ENCODE measurements around the gene DNAJB14. TPM values are rescaled to one million over a fixed set of nuclear protein-coding genes. Genes with fewer than 3 reads are reported as not detected.

The DNAJB14 gene
- total and polyA plus RNA-seq, 2 of the 4 experiments (the other 2 are of a cell fraction), result 12.9 to 15.6 TPM

DNA sequence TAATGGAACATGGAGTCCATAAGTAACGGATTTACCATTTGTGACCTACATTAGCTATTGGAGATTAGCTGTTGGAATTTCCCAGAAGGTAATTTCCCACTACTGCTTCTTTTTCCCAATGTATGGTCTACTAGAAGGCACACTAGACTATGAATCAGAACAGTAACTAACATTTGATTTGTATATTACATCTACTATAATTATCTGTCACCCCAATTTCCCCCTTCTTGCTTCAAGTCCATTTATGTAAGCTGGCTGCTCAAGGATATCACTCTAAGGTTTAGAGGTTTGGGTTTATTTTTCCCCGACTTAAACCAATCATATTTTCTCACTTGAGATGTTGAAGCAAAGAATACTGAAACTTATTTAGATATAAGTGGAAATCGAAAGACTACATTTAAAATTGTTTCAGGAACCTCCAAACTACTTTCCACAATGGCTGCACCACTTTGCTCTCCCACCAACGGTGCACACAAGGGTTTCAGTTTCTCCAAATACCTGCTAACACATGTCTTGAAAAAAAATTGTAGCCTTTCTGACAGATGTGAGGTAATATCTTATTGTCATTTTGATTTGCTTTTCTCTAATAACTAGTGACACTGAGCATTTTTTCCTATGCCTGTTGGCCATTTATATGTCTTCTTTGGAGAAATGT, 37.0 kb upstream of the DNAJB14 start:
- BruUV-seq (replicated peaks), result no TSS peak
- POLR2A ChIA-PET (ENCODE audit: unreplicated experiment), result no interaction called here

More for the DNA sequence above, 37.0 kb upstream of the DNAJB14 start:
- H4K8ac ChIP-seq (ENCODE audit: low read depth in 2 of 2, low read length in 2 of 2), result no peak overlapping the region
- no peaks in the 10 kb centered on the region for H3K36me3 ChIP-seq (ENCODE audit: control insufficient read depth, insufficient read depth, low read length)
- no peaks in the 10 kb centered on the region for H3K27me3 ChIP-seq (ENCODE audit: control insufficient read depth, insufficient read depth, low read length)
- no peak overlapping the region for H2AK5ac ChIP-seq (ENCODE audit: low read depth, low read length)
- no peak overlapping the region for H2BK120ac ChIP-seq (ENCODE audit: low read depth, low read length)
- H2AK9ac ChIP-seq (replicated peaks; ENCODE audit: low read depth, low read length, poor library complexity), result no peak overlapping the region
- CTCF ChIA-PET, result interaction anchor here (0.6 kb wide), 1 partner anchor 1232 kb away, joined by 3 read pairs; no protein-coding TSS in a partner anchor
- no peak overlapping the region for H3K9ac ChIP-seq (ENCODE audit: low read depth, low read length)
- intact Hi-C loops (cut with micrococcal nuclease) (no loop called here), in situ Hi-C loops (cut with MboI; ENCODE audit: low sequenced_read_pairs) (no loop called here), dilution Hi-C loops (cut with HindIII; ENCODE audit: low sequenced_read_pairs, unreplicated experiment) (no loop called here)
- H2BK15ac ChIP-seq (ENCODE audit: low read depth, low read length), result no peak overlapping the region
- no peak overlapping the region for H2BK20ac ChIP-seq (ENCODE audit: low read depth, low read length)
- H3K4me2 ChIP-seq (ENCODE audit: low read depth, low read length), result no peak overlapping the region
- H2BK5ac ChIP-seq (ENCODE audit: low read depth, low read length, poor library complexity, severe bottlenecking), result no peak overlapping the region
- no peak overlapping the region for H3K4ac ChIP-seq (ENCODE audit: low read depth, low read length)
- DNase-seq, result no peak
- no peaks in the 10 kb centered on the region for H3K4me1 ChIP-seq (ENCODE audit: control insufficient read depth, insufficient read depth, low read length)
- H3K9me3 ChIP-seq (ENCODE audit: control insufficient read depth, insufficient read depth, low read length), result no peaks in the 10 kb centered on the region
- no peaks in the 10 kb centered on the region for H4K20me1 ChIP-seq (ENCODE audit: insufficient read depth, low read length)
- no peaks in the 10 kb centered on the region for H3K79me1 ChIP-seq (ENCODE audit: low read depth in 1 of 2, low read length in 2 of 2)
- WGBS, 2 experiments (ENCODE audit: extremely low coverage in 2 of 2, insufficient read length in 1 of 2), result no CpG with 5 or more reads among the region's 4 CpGs
- no peak overlapping the region for H2AFZ ChIP-seq (replicated peaks; ENCODE audit: low read length, poor library complexity)
- H4K91ac ChIP-seq (ENCODE audit: insufficient read depth, low read depth, low read length), result no peak overlapping the region
- H3K56ac ChIP-seq (ENCODE audit: extremely low read depth, insufficient read depth, low read length), result no peak overlapping the region
- no peak overlapping the region for H3K14ac ChIP-seq (replicated peaks; ENCODE audit: low read depth, low read length)
- no peak overlapping the region for H3K18ac ChIP-seq (ENCODE audit: low read depth, low read length)
- H3K23ac ChIP-seq (ENCODE audit: low read depth, low read length), result no peak overlapping the region
- H4K5ac ChIP-seq (ENCODE audit: low read depth, low read length), result no peak overlapping the region
- 0 out of 2 replicates have a peak, but pooled peaks cover 3% of the 10 kb centered on the region for H3K9me1 ChIP-seq (ENCODE audit: insufficient read depth, low read length)
- no peak for TF ChIP-seq CHD1 (IDR thresholded peaks at IDR 0.05; ENCODE audit: low read depth, low read length)
- TF ChIP-seq, protein P1, sequence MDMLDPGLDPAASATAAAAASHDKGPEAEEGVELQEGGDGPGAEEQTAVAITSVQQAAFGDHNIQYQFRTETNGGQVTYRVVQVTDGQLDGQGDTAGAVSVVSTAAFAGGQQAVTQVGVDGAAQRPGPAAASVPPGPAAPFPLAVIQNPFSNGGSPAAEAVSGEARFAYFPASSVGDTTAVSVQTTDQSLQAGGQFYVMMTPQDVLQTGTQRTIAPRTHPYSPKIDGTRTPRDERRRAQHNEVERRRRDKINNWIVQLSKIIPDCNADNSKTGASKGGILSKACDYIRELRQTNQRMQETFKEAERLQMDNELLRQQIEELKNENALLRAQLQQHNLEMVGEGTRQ (IDR thresholded peaks at IDR 0.05; ENCODE audit: low read depth, low read length), result no peak
- TF ChIP-seq, protein P2, sequence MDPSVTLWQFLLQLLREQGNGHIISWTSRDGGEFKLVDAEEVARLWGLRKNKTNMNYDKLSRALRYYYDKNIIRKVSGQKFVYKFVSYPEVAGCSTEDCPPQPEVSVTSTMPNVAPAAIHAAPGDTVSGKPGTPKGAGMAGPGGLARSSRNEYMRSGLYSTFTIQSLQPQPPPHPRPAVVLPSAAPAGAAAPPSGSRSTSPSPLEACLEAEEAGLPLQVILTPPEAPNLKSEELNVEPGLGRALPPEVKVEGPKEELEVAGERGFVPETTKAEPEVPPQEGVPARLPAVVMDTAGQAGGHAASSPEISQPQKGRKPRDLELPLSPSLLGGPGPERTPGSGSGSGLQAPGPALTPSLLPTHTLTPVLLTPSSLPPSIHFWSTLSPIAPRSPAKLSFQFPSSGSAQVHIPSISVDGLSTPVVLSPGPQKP (IDR thresholded peaks at IDR 0.05; ENCODE audit: borderline replicate concordance, low read depth, low read length), result no peak
- TF ChIP-seq BHLHE40 (IDR thresholded peaks at IDR 0.05; ENCODE audit: low read depth, low read length), result no peak
- no peak for TF ChIP-seq SMC3 (IDR thresholded peaks at IDR 0.05; ENCODE audit: low read depth, low read length)
- no peak for TF ChIP-seq FOS (IDR thresholded peaks at IDR 0.05; ENCODE audit: low read depth, low read length)
- TF ChIP-seq CEBPB (IDR thresholded peaks at IDR 0.05; ENCODE audit: low read depth, low read length), result no peak
- TF ChIP-seq MAZ (IDR thresholded peaks at IDR 0.05; ENCODE audit: borderline replicate concordance, low read depth, low read length), result no peak
- TF ChIP-seq MAFK (IDR thresholded peaks at IDR 0.05; ENCODE audit: low read depth, low read length), result no peak
- no peak for TF ChIP-seq RFX5 (IDR thresholded peaks at IDR 0.05; ENCODE audit: low read depth, low read length)
- no peak for TF ChIP-seq RCOR1 (IDR thresholded peaks at IDR 0.05; ENCODE audit: insufficient replicate concordance, low read length)
- no peak for TF ChIP-seq POLR2A (IDR thresholded peaks at IDR 0.05; ENCODE audit: low read depth, low read length)
- no peak for TF ChIP-seq RAD21 (IDR thresholded peaks at IDR 0.05; ENCODE audit: low read length)
- no peak for TF ChIP-seq NFE2L2 (IDR thresholded peaks at IDR 0.05; ENCODE audit: low read depth, low read length)
- TF ChIP-seq, protein P3, sequence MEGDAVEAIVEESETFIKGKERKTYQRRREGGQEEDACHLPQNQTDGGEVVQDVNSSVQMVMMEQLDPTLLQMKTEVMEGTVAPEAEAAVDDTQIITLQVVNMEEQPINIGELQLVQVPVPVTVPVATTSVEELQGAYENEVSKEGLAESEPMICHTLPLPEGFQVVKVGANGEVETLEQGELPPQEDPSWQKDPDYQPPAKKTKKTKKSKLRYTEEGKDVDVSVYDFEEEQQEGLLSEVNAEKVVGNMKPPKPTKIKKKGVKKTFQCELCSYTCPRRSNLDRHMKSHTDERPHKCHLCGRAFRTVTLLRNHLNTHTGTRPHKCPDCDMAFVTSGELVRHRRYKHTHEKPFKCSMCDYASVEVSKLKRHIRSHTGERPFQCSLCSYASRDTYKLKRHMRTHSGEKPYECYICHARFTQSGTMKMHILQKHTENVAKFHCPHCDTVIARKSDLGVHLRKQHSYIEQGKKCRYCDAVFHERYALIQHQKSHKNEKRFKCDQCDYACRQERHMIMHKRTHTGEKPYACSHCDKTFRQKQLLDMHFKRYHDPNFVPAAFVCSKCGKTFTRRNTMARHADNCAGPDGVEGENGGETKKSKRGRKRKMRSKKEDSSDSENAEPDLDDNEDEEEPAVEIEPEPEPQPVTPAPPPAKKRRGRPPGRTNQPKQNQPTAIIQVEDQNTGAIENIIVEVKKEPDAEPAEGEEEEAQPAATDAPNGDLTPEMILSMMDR (conservative IDR thresholded peaks at IDR 0.05; ENCODE audit: low read depth, low read length), result no peak
- no peak for TF ChIP-seq MXI1 (IDR thresholded peaks at IDR 0.05; ENCODE audit: borderline replicate concordance, low read depth, low read length)
- no peak overlapping the region for H3K27ac ChIP-seq (ENCODE audit: insufficient read depth, low read length)
- no peak for ATAC-seq (ENCODE audit: low read depth)
- H3K4me3 ChIP-seq (ENCODE audit: insufficient read depth, low read depth, low read length), result no peak overlapping the region
